ENCODE data around the gene DNAJC8.

Gene DNAJC8

DNA sequence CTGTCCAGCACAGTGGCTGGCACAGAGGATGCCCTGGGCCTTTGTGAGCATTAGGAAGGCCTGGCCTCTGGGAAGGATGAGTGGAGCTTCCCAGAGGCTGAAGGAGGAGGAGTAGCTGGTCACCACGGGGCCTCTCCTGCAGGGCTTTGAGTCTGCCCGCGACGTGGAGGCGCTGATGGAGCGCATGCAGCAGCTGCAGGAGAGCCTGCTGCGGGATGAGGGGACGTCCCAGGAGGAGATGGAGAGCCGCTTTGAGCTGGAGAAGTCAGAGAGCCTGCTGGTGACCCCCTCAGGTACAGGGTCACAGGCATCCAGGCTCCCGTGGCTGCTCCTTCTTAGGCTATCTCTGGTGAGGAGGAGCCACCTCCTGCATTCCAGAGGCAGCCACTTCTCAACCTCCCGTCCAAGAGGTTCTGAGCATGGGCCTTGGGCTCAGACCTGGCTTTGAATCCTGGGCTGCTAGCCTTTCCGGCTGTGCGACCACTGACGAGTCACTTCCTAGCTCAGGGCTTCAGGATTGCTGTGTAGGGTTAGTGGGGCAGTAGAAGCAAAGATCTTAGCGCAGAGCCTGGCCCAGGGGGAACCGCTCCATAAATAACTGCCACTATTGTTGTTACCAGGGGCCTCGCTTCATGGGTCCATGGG is 40.5 kb upstream of the DNAJC8 start:
- DNase-seq (ENCODE audit: extremely low read depth, low read depth), result no peak
- TF ChIP-seq, protein P1, sequence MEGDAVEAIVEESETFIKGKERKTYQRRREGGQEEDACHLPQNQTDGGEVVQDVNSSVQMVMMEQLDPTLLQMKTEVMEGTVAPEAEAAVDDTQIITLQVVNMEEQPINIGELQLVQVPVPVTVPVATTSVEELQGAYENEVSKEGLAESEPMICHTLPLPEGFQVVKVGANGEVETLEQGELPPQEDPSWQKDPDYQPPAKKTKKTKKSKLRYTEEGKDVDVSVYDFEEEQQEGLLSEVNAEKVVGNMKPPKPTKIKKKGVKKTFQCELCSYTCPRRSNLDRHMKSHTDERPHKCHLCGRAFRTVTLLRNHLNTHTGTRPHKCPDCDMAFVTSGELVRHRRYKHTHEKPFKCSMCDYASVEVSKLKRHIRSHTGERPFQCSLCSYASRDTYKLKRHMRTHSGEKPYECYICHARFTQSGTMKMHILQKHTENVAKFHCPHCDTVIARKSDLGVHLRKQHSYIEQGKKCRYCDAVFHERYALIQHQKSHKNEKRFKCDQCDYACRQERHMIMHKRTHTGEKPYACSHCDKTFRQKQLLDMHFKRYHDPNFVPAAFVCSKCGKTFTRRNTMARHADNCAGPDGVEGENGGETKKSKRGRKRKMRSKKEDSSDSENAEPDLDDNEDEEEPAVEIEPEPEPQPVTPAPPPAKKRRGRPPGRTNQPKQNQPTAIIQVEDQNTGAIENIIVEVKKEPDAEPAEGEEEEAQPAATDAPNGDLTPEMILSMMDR (IDR thresholded peaks at IDR 0.05; ENCODE audit: low read depth, low read length), result no peak

GRCh38 chr1:28272215-28272852 is 39.5 kb upstream of the DNAJC8 start:
- TF ChIP-seq, protein P1 (IDR thresholded peaks at IDR 0.05; ENCODE audit: low read depth, low read length), result no peak
- DNase-seq (ENCODE audit: extremely low read depth, low read depth), result no peak

DNA sequence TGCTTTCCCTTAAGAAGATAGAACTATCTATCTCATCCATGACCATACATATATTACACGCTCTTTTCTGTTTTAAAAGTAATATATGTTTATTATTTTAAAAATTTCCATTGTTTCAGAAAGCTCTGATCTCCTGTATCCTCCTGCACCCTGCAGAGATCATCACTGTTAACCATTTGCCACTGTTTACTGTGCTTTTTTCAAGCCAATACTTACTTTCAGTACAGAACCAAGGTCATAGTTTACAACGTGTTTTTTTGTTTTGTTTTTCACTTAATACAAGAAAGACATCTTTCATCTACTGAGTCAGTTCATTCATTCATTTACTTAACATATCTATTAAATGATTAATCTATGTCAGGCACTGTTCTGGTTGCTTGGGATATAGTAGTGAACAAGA is 36.7 kb upstream of the DNAJC8 start:
- TF ChIP-seq, protein P1 (IDR thresholded peaks at IDR 0.05; ENCODE audit: low read depth, low read length), result no peak
- no peak for DNase-seq (ENCODE audit: extremely low read depth, low read depth)

GRCh38 chr1:28267633-28268032 is 34.8 kb upstream of the DNAJC8 start:
- DNase-seq (ENCODE audit: extremely low read depth, low read depth), result no peak
- TF ChIP-seq, protein P1 (IDR thresholded peaks at IDR 0.05; ENCODE audit: low read depth, low read length), result no peak

DNA sequence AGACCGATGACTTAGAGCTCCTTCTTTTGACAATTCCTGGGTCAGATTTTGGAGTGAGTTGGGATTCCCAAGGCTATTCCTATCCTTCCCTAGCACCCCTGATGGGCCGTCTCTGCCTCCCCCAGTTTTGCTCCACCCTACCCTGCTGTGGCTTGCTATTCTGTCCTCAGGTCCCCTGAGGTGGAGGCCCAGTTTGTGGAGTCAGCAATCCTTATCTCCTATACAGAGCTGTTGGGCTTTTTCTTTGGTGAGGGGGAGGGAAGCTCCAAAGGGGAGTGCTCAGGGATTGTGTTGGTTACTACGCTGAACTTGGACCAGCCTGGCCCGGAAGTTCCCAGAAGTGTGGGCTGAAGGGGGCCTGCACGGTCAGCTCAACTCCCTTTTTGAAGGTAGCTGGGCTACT is 34.1 kb upstream of the DNAJC8 start:
- no peak for DNase-seq (ENCODE audit: extremely low read depth, low read depth)
- TF ChIP-seq, protein P1 (IDR thresholded peaks at IDR 0.05; ENCODE audit: low read depth, low read length), result no peak

DNA sequence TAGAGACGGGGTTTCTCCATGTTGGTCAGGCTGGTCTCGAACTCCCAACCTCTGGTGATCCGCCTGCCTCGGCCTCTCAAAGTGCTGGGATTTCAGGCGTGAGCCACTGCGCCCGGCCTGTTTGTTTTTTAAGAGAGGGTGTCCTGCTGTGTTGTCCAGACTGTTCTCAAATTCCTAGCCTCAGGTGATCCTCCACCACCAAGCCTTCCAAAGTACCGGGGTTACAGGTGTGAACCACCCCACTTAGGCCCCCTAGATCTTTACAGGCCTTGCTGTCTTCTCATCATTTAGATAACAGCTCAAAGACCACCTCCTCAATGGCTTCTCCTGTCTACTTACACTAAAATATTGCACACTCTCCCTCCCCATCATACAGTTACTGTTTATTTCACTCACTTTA is 32.7 kb upstream of the DNAJC8 start:
- no peak for DNase-seq (ENCODE audit: extremely low read depth, low read depth)
- TF ChIP-seq, protein P1 (IDR thresholded peaks at IDR 0.05; ENCODE audit: low read depth, low read length), result no peak

GRCh38 chr1:28264897-28265296 is 32.1 kb upstream of the DNAJC8 start:
- TF ChIP-seq, protein P1 (IDR thresholded peaks at IDR 0.05; ENCODE audit: low read depth, low read length), result no peak
- no peak for DNase-seq (ENCODE audit: extremely low read depth, low read depth)

Measured in AG09319 (cell line).